KMS-11 (cell line): ENCODE results near the gene ETNK1.

Source experiments
- H2AFZ ChIP-seq: fragments of 200-600 bp; sonication (generic); 2 replicates; pipeline ENCODE4 v1.6.1; 2016; ENCODE audit warnings: antibody characterized with exemption, mixed run types, low read depth
- H3K27ac ChIP-seq: fragments of 200-600 bp; sonication (generic); 2 replicates; pipeline ENCODE4 v1.6.1; 2016; ENCODE audit warnings: mild to moderate bottlenecking, mixed run types
- H3K27me3 ChIP-seq: fragments of 200-600 bp; sonication (generic); 2 replicates; pipeline ENCODE4 v1.6.1; 2017; ENCODE audit warnings: mild to moderate bottlenecking, low read depth, mixed run types, moderate library complexity; ENCODE audit not compliant: insufficient read depth
- H3K36me3 ChIP-seq: fragments of 200-600 bp; sonication (generic); 2 replicates; pipeline ENCODE4 v1.6.1; 2017; ENCODE audit warnings: mild to moderate bottlenecking, mixed run types; ENCODE audit not compliant: insufficient read depth
- H3K4me1 ChIP-seq: fragments of 200-600 bp; sonication (generic); 2 replicates; pipeline ENCODE4 v1.6.1; 2016; ENCODE audit warnings: mild to moderate bottlenecking, low read depth, mixed run types; ENCODE audit not compliant: poor library complexity, severe bottlenecking
- H3K4me2 ChIP-seq: fragments of 200-600 bp; sonication (generic); 2 replicates; pipeline ENCODE4 v1.7.0; 2016; ENCODE audit warnings: mild to moderate bottlenecking, mixed run types
- H3K4me3 ChIP-seq: fragments of 200-600 bp; sonication (generic); IDR thresholded peaks from 2 replicates; pipeline ENCODE4 v1.6.1; 2017; ENCODE audit warnings: low read depth, low read length, mixed read lengths; ENCODE audit not compliant: insufficient read depth
- H3K79me2 ChIP-seq: fragments of 200-600 bp; sonication (generic); 2 replicates; pipeline ENCODE4 v1.6.1; 2016; ENCODE audit warnings: low read depth, mixed run types; ENCODE audit not compliant: insufficient read depth
- H3K9ac ChIP-seq: fragments of 200-600 bp; sonication (generic); 2 replicates; pipeline ENCODE4 v1.6.1; 2016; ENCODE audit warnings: mild to moderate bottlenecking, mixed run types
- H4K20me1 ChIP-seq: fragments of 200-600 bp; sonication (generic); 2 replicates; pipeline ENCODE4 v1.6.1; 2016; ENCODE audit warnings: mild to moderate bottlenecking, mixed run types; ENCODE audit not compliant: insufficient read depth
- CTCF ChIP-seq: fragments of 200-600 bp; sonication (generic); conservative IDR thresholded peaks from 2 replicates; pipeline ENCODE4 v1.6.1; 2017; ENCODE audit warnings: low read depth, mild to moderate bottlenecking, antibody characterized with exemption, low read length, moderate library complexity, mixed read lengths

ETNK1 gene

DNA sequence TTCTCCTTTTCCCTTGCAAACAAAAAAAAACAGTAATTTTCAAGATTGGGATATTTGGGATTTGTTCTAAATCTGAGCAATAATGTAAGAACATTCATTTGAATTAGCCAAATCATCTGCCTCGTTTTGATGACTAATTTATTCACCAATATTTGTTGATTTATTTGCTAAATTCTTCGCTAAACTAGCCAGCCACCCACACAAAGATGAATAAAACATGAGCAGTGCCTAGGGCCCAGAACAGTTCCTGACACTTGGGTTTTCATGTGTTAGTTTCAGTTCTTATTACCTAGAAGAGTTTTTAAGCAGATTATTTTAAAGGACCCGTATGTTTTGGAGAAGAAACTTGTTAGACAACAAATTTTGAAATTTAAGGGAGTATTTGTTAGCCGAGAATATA, 1.4 kb downstream of the ETNK1 start:
- Histone ChIP-seq H3K27me3 (no peaks in the 10 kb centered on the region), H3K79me2 (peaks cover 51% of the 10 kb centered on the region), H3K4me2 (peak overlapping the region; percentile 47), H3K27ac (peak overlapping the region; percentile 83; the same call in 1 of the 2 replicates), H3K4me3 (no peak overlapping the region), H2AFZ (no peak overlapping the region), H3K4me1 (peaks cover 26% of the 10 kb centered on the region), H3K36me3 (no peaks in the 10 kb centered on the region), H4K20me1 (peaks cover 13% of the 10 kb centered on the region; the same call in 1 of the 2 replicates), H3K9ac (peak overlapping the region; percentile 86)
- TF ChIP-seq CTCF, result no peak

GRCh38 chr12:22627371-22627770, 2.4 kb downstream of the ETNK1 start:
- Histone ChIP-seq H3K27me3 (no peaks in the 10 kb centered on the region), H3K4me1 (peaks cover 33% of the 10 kb centered on the region), H3K4me3 (no peak overlapping the region), H4K20me1 (peaks cover 13% of the 10 kb centered on the region; the same call in 1 of the 2 replicates), H3K79me2 (peaks cover 51% of the 10 kb centered on the region), H3K36me3 (no peaks in the 10 kb centered on the region), H3K27ac (no peak overlapping the region), H2AFZ (no peak overlapping the region), H3K4me2 (peak overlapping the region; percentile 47), H3K9ac (peak overlapping the region; percentile 11; the same call in 1 of the 2 replicates)
- TF ChIP-seq CTCF, result no peak

- Histone ChIP-seq H4K20me1 (peaks cover 13% of the 10 kb centered on the region; the same call in 1 of the 2 replicates), H3K4me1 (peaks cover 41% of the 10 kb centered on the region), H3K27me3 (no peaks in the 10 kb centered on the region), H3K27ac (no peak overlapping the region), H2AFZ (no peak overlapping the region), H3K4me2 (no peak overlapping the region; the same call in 1 of the 2 replicates), H3K36me3 (no peaks in the 10 kb centered on the region), H3K79me2 (peaks cover 59% of the 10 kb centered on the region), H3K9ac (no peak overlapping the region), H3K4me3 (no peak overlapping the region)
- no peak for TF ChIP-seq CTCF
These were observed 3.3 kb downstream of the ETNK1 start for GRCh38 chr12:22628228-22628627.

- peaks cover 57% of the 10 kb centered on the region for H3K79me2 ChIP-seq
- H3K4me3 ChIP-seq, result no peak overlapping the region
- H3K4me1 ChIP-seq, result peaks cover 42% of the 10 kb centered on the region
- H3K27ac ChIP-seq, result no peak overlapping the region
- H3K36me3 ChIP-seq, result no peaks in the 10 kb centered on the region
- H3K27me3 ChIP-seq, result no peaks in the 10 kb centered on the region
- H2AFZ ChIP-seq, result no peak overlapping the region
- peak; percentile 68 for TF ChIP-seq CTCF
- peaks cover 13% of the 10 kb centered on the region; the same call in 1 of the 2 replicates for H4K20me1 ChIP-seq
- H3K4me2 ChIP-seq, result no peak overlapping the region
- no peak overlapping the region for H3K9ac ChIP-seq
These were observed 7.0 kb downstream of the ETNK1 start for GRCh38 chr12:22631863-22632463.
